ENCODE data around the gene TMOD2. TPM values are rescaled to one million over a fixed set of nuclear protein-coding genes. Genes with fewer than 3 reads are reported as not detected.
"Not testable (repeated sequence)": the region's sequence is repeated elsewhere in the genome, so short reads cannot be mapped to it uniquely, and the experiment has no call there.

TMOD2 gene
- total RNA-seq, 1 experiment from 2014 or later: 4.8 TPM

DNA sequence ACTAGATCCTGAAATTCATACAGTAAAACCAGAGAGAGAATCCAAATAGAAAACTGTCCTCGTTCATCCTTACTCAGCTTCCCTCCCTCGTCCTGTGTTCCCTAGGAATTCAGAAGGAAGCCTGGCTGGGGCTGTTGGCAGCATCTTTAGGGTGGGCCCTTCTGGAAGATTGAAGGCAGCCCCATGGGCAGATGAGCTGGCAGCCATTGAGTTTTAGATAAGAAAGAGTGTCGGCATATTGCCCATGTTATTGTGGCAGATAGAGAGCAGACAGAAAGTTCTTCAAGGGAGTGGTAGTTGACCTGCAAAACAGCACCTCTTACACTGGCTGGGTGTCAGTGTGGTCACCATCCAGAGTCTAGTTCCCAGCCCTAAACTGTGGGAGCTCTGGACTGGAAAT lies 23.5 kb downstream of the TMOD2 start:
- no peak for DNase-seq (ENCODE audit: low read depth)

- DNase-seq (ENCODE audit: low read depth): peak; percentile 38
These were observed 24.8 kb downstream of the TMOD2 start for GRCh38 chr15:51775967-51776816.

DNA sequence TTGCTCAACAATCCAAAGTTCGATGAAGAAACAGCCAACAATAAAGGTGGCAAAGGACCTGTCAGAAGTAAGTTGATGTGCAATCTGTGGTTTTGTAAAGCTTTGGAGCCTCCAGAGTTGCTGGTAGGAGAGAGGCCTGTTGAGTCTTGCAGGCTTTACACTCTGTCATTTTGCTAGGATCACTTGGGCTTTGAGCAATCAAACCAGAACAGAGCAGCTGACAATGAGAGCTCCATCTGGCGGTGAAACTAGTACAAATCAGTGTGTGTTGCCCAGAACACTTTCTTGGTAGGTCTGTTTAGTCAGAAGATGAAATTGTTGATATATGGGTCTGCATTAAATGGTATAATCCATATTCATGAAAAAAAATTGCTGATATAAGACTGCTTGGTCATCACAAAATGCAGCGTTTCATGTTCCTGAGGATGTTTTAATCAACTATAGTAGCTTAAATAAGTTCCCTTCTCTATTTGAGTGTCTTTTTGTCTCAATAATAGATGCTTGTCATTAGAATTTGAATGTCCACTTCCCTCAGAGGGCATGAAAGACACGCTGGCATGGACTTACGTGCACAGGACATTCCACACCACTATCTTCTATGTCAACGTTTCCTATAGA lies 25.7 kb downstream of the TMOD2 start:
- DNase-seq (ENCODE audit: low read depth): peak; percentile 72

DNA sequence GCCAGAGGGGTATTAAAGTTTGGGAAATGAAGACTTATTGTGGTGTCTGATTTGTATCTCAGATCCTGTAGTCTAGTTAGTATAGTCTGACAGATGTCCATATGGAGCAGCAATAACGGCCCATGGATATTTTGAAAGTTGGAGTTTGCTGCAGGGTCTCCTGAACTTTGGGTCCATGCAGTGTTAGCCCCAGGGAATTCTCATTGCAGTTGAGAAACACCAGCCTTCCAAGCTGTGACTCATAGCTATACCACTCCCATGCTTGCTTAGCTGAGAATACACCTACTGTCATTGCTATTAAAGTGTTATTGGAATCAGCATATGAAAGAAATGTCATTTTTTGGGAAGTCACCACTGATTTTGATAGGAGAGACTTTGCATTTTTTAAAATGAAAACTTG lies 29.2 kb downstream of the TMOD2 start:
- peak; percentile 45 for DNase-seq (ENCODE audit: low read depth)

DNA sequence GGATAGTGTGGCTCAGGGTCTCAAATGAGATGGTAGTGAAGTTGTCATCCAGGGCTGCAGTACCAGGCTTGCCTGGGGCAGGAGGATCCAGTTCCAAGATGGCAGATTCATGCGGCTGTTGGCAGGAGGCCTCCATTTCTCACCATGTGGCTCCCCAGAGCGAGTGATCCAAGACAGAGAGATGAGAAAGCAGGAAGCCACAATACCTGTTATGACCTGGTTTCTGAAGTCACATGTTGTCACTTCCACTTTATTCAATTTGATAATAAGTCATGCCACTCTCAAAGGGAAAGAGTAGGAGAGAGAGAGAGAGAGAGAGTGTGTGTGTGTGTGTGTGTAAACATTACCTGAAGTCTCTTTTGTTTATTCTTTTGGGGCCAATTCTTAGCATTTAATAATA lies 30.1 kb downstream of the TMOD2 start:
- no peak for DNase-seq (ENCODE audit: low read depth)

GRCh38 chr15:51782357-51782896 lies 31.0 kb downstream of the TMOD2 start:
- DNase-seq (ENCODE audit: low read depth): peak; percentile 21

DNA sequence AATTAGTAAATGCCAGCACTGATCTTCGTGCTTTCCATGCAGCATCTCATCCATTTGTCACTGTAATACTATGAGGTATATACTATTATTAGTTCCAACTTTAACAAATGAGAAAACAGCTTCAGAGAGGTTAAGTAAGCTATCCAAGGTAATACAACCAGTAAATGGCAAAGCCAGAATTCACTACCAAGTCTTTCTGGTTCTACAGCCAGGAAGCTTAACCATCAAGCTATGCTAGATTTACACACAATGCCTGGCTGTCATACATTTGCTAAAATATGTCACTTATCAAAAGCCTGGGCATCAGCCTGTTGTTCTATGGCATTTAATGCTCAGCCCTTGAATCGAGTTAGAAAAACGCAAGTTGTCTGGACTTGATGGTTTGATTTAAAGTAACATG lies 32.6 kb downstream of the TMOD2 start:
- no peak for DNase-seq (ENCODE audit: low read depth)

DNA sequence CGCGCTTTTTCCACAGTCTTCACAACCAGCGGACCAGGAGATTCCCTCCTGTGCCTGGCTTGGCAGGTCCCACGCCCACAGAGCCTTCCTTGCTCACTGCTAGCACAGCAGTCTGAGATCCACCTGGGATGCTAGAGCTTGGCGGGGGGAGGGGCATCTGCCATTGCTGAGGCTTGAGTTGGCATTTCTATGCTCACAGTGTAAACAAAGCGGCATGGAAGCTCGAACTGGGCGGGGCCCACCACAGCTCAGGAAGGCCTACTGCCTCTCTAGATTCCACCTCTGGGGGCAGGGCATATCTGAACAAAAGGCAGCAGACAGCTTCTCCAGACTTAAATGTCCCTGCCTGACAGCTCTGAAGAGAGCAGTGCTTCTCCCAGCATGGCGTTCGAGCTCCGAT lies 35.7 kb downstream of the TMOD2 start:
- not testable (repeated sequence) for DNase-seq (ENCODE audit: low read depth)

GRCh38 chr15:51792474-51792873 lies 41.1 kb downstream of the TMOD2 start:
- not testable (repeated sequence) for DNase-seq (ENCODE audit: low read depth)

GRCh38 chr15:51793521-51794305 lies 42.3 kb downstream of the TMOD2 start:
- DNase-seq (ENCODE audit: low read depth): no peak

- peak; percentile 28 for DNase-seq (ENCODE audit: low read depth)
These were observed 45.5 kb downstream of the TMOD2 start for GRCh38 chr15:51796847-51797401.

GRCh38 chr15:51798281-51798680 lies 46.9 kb downstream of the TMOD2 start:
- DNase-seq (ENCODE audit: low read depth): no peak

DNA sequence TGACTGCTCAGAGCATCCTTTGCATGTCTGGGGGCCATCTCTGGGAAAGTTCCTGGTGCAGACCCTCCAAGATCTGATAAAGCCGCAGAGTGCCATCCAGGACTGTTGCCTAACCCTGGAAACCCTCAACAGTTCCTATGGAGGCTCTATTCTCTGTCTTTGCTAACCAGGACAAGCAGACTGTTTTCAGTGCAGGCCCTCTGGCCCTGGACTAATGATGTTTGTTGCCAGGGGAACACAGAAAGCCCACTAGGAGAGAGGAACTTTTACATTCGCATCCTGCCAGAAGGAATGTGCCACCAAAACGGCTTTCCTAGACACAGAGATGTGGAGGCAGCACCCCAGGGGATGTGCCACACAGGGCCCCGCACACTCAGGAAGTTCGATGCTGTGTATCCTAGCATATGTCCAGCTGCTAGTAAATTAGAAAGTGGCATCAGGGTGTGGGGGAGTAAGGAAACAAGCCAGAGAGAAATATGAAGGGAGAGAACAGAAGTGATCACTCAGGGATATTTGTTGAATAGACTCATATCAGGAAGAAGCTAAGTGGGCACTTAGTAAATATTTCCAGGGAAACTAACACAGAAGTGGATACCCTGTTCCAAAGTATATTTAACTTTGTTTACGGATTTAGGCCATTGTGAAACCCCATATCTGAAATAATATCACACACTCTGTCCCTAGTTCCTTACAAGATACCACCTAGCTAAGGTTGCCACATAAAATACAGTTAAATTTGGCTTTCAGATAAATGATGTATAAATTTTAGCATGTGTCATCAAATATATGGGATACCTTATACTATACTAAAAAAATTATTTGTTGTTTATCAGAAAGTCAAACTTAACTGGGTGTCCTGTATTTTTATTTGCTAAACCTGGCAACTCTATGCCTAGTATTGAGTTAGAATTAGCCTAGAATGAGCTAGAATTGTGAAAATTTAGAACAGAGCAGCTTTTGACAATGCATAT lies 48.2 kb downstream of the TMOD2 start:
- DNase-seq (ENCODE audit: low read depth): no peak

- peak; percentile 36 for DNase-seq (ENCODE audit: low read depth)
These were observed 50.0 kb downstream of the TMOD2 start for GRCh38 chr15:51801391-51801835.

GRCh38 chr15:51802593-51802992 lies 51.2 kb downstream of the TMOD2 start:
- no peak for DNase-seq (ENCODE audit: low read depth)

DNA sequence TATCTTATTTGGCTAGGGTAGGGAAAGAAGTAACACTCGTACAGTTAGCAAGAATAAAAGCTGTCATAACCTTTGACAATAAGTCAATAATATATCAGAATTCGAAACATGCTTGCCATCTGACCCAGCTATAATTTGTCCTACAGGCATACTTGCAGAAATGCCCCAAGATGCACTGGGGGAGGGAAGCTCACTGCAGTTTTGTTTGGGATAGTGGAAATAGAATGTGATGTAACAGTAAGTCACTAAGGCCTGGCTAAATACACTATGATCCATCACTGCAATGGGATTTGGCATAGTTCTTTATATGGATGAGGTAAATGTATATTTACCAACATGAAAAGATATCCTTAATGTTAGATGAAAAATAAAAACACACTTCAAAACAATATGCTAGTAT lies 52.6 kb downstream of the TMOD2 start:
- DNase-seq (ENCODE audit: low read depth): no peak

DNA sequence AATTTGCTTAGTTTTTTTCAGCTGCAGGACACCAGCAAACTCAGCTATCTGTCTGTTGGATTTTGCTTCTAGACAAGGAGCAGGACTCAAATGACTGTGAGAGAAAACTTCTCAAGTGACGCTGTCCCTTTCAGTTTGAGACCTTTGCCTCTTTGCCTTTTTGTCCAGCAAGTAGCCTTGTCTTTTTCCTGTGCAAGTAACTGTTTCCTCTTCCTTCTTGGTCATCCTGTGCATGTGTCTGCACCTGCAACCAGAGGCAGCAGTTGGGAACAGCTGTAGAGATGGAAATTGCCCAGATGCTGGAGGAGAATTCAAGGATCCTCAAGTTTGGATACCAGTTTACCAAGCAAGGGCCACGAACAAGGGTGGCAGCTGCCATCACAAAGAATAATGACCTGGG lies 54.7 kb downstream of the TMOD2 start:
- no peak for DNase-seq (ENCODE audit: low read depth)

DNA sequence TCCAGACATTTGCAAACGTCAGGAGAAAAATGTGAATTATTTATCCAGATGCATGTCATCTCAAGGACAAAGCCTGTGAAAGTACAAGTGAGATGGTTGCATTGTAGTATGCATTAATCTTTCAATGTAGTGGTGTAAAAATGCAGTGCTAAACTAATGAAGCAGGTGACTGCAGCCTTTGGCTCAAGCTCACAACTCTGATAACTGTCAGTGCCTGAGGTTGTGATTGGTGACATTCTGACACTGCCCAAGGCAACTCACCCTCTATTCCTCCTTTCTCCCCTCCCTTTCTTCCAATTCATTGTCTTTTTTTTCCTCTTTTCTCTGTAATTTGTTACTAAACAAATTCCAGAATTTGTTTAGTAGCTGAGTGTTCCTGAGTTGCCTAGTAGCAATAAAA lies 58.1 kb downstream of the TMOD2 start:
- no peak for DNase-seq (ENCODE audit: low read depth)

- DNase-seq (ENCODE audit: low read depth): no peak
These were observed 61.2 kb downstream of the TMOD2 start for GRCh38 chr15:51812598-51812997.

- DNase-seq (ENCODE audit: low read depth): no peak
These were observed 63.2 kb downstream of the TMOD2 start for GRCh38 chr15:51814606-51815005.

GRCh38 chr15:51816611-51817010 lies 65.2 kb downstream of the TMOD2 start:
- DNase-seq (ENCODE audit: low read depth): no peak

All from RPMI7951 (cell line).